Measurements from ENCODE around the gene LIN54.
A peak's percentile ranks its signal among the peaks of the same experiment; 100 is the strongest.
"Not testable (repeated sequence)": the region's sequence is repeated elsewhere in the genome, so short reads cannot be mapped to it uniquely, and the experiment has no call there.

Gene LIN54

GRCh38 chr4:83010522-83011318 is at the start of gene LIN54:
TSS of gene LIN54 (minus strand) at chr4:83010823. CDS start at chr4:82984844, 25,979 bp downstream.
- DNase-seq = peak; percentile 95

DNA sequence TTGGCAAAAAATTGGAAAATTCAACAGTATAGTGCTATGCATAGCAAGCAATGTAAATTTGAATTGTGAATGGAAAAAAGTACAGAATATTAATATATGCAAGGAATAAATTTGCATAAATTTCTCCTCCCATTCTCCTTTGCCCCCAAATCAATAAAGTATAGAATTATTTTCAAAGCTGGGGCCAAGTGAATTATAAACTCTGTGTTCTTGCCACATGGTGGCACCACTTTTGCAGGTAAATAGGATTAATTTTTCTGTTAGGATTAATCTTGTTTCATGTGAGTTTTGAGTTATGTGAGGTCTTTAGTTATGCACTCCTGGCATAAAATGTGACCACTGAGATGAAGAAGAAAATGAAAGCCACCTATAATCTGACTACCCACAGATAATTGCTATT is 44.3 kb upstream of the LIN54 start:
- DNase-seq = no peak

DNA sequence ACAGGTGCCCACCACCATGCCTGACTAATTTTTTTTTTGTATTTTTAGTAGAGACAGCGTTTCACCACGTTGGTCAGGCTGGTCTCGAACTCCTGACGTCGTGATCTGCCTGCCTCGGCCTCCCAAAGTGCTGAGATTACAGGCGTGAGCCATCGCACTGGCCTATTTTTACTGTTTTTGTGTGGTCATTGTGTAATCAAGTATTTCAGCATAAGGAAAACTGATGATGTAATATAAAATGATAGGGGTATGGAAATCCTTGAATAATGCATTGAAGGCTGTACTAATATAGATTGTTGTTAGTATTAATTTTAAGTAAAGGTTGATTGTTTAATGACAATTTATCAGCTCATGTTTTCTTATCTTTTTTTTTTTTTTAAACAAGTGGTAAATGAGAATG is 38.2 kb upstream of the LIN54 start:
- not testable (repeated sequence) for DNase-seq

- DNase-seq = no peak
These were observed 36.3 kb upstream of the LIN54 start for GRCh38 chr4:83046693-83047473.

DNA sequence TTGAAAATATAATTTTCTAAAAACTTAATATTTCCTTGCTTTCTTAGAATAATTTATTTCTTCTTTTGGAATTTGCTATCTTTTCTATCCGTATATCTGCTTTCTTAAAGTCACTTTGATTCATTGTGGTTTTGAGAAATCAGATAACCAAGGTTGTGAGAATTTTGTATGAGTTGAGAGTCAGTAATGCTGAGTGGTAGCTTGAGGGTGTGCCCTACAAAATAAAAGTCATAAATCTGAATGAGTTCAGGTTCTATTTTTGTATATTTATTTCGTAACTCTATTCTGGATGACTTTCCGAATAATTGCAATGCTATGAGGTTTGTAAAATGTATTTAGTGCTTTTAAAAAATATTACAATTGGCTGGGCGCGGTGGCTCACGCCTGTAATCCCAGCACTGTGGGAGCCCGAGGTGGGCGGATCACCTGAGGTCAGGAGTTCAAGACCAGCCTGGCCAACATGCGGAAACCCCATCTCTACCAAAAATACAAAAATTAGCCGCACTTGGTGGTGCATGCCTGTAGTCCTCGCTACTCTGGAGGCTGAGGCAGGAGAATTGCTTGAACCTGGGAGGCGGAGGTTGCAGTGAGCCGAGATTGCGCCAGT is 33.3 kb upstream of the LIN54 start:
- no peak for DNase-seq

GRCh38 chr4:83043157-83043556 is 32.5 kb upstream of the LIN54 start:
- DNase-seq = not testable (repeated sequence)

DNA sequence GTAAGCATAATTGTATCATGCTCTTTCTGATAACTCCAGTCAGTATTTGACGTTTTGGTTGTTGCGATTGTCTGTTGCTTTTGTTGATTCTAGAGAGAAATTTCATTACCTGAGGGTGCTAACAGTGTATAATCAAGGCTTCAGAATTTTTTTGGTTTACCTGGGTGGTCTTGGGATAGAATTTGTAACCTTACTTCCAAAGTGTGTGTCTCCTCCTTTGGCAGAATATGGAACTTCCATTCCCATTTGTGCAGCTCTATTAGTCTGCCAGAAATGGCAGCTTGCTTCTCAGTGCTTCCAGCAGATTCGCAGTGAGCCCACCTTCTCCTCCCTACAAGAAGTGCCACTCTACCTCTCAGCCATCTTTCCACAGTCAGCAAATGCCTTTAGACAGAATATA is 29.6 kb upstream of the LIN54 start:
- DNase-seq = no peak

DNA sequence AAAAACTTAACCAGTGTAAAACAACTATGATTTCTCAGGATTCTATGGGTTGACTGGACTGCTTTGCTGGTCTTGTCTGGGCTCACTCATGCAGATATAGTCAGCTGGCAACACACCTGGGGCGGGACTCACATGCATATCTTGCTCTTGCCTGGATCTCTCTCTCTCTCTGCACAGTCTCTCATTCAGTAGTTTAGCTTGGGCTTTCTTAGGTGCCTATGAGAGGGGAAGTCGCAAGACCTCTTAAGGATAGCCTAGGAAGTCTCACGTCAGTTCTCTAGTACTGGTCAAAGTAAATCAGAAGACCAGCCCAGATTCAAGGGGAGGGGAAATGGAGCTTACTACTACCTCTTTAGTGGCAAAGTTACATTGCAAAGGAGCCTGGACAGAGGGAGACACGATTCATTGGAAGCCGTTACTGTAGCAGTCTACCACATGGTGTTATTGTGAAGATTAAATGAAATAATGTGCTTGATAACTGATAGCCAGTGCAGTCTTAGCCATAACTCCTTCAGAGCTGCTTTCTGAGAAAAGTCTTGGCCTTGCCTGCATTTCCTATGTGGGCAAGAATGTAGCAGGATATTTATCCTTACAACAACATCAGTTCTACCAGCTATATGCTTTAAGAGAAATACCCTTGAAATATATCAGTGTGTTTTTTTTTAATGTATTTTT is 26.5 kb upstream of the LIN54 start:
- DNase-seq = no peak

DNA sequence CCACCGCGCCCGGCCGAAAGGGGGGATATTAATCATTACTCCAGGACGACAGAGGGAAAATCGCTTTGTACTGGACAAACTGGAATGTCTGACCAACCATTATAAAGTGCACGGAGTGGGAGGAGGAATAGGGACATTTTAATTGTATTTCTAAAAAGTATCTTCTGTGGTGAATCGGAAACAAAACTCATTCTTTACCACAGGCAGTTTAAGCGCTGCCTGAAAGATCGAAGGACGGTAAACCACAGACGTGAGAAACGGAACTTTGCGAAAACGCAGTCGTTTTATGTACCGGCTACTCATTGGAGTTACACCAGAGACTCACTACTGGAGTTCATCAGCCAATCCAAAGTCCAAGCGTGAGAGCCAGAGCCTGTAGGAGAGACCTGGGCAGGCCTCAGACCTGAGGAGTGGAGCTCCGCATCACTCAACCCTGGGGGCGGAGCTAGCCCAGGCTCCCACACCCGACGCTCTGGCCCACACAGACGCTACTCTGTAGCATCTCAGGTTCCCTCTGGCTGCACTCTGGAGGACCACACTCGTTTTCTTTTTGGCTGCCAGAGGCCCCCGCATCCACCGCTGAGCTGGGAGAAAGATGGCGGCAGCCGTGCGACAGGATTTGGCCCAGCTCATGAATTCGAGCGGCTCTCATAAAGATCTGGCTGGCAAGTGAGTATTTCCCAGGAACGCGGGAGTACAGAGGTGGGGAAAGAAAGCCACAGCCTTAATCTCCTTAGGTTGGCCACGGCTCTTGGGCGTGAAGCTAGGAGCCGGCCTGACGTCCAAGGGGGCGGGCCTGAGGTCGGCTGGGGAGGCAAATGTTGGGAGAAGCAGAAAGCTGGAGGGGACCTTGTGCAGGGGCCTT is 24.2 kb upstream of the LIN54 start, which contains the start of gene COPS4:
COPS4 (plus strand) TSS at position 554 of the 865 bp plus-strand sequence; CDS start at position 596, 42 bp downstream.
- peak; percentile 98 for DNase-seq

- DNase-seq = no peak
These were observed 19.1 kb upstream of the LIN54 start for GRCh38 chr4:83029688-83030087.

GRCh38 chr4:83028976-83029375 is 18.4 kb upstream of the LIN54 start:
- no peak for DNase-seq

DNA sequence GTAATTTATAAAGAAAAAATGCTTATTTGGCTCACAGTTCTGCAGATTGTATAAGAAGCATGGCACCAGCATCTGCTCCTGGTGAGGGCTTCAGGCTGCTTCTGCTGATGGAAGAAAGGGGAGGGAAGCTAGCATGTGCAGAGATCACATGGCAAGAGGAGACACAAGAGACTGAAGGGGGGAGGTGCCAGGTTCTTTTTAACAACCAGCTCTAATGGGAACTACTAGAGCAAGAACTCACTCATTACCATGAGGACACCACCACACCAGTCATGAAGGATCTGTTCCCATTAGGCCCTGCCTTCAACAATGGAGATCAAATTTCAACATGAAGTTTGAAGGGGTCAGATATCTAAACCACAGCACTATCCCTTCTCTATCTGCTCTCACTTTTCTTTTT is 14.9 kb upstream of the LIN54 start:
- no peak for DNase-seq

DNA sequence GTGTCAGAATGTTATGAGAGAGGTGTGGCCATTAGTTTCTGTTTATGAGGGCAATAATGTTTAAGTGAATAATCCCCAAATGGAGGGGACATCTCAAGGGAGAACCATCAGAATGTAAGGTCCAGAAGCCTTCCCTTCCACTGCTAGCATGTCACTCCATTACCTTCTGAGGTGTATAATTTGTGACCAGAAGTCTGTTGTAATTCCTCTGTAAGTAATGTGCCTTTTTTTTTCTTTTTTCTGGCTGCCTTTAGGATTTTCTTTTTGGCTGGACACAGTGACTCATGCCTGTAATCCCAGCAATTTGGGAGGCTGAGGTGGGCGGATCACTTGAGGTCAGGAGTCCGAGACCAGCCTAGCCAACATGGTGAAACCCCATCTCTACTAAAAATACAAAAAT is 13.6 kb upstream of the LIN54 start:
- DNase-seq = no peak

- DNase-seq = not testable (repeated sequence)
These were observed 13.0 kb upstream of the LIN54 start for GRCh38 chr4:83023599-83023998.

GRCh38 chr4:83022724-83023450 is 12.3 kb upstream of the LIN54 start:
- DNase-seq = no peak

GRCh38 chr4:83019794-83020494 is 9.3 kb upstream of the LIN54 start:
- DNase-seq = no peak

- DNase-seq = no peak
These were observed 3.3 kb upstream of the LIN54 start for GRCh38 chr4:83013902-83014301.

DNA sequence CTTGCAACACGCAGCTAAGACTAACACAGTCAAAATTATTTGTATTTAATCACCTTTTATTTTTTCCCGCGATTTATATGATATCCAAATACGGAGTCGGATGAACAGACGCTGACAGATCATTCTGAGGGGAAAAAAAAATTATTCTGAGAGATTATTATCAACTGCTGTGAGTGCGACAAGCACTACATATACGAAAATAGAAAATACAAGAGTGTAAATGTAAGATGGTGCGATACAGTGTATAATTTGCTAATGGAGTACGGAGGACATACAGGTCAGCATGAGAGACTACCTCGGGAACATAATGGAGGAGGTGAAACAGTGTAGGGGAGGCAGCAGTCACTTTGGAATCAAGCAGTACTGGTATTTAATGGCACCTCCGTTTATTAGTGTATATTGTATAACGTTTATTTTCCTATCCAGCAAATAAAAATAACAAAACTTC is 2.8 kb upstream of the LIN54 start:
- no peak for DNase-seq

DNA sequence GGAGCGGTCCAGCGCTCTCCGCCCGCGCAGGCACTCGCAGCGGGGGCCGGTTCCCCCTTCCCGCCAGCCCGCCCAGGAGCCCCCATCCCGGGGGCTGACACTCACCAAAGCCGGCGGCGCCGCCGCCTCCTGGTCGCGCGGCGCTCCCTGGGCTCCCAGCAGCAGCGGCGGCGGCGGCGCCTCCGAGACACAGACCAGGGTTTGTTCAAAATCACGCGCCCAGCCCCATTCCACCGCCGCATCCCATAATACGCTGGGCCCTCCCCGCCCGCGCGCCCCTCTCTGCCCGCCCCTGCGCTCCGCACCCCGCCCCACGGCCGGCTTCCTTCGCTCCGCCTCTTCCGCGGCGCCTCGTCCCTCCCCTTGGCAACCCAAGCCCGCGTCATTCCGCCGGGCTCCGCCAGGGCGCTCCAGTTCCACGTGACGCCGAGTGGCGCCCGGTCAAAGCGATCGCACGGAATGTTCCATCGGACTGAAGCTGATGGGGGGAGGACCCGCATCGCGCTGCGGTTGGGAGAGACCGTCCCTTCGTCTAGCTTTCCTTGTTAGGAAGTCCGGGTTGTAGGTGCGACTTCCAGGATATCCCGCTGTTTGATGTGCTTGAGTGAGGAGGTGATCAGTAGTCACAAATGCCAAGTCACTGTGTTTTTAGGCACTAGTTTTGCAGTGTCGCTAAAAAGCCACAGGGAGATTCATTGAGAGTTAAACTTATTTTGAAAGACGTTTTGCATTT is 2.2 kb upstream of the LIN54 start:
- peak; percentile 99 for DNase-seq

- peak; percentile 75 for DNase-seq
These were observed 1.6 kb upstream of the LIN54 start for GRCh38 chr4:83012200-83012686.

Data from activated effector memory CD4-positive, alpha-beta T cell treated with anti-CD3 and anti-CD28 coated beads, Interleukin-2, amount 50 U/mL, for 16 hours (primary cell).